Measurements from ENCODE around the gene FBXL2. TPM values are rescaled to one million over a fixed set of nuclear protein-coding genes. Genes with fewer than 3 reads are reported as not detected.

Gene FBXL2
- total RNA-seq, 1 experiment from 2014 or later, result 9.8 TPM

- BruUV-seq (replicated peaks), result no TSS peak
- ChIA-PET CTCF (interaction anchor here (0.5 to 13.4 kb wide), 65 partner anchors 9 to 434 kb away, joined by 3 to 334 read pairs (median 4); partner anchors contain the start of gene FBXL2), POLR2A (interaction anchor here (0.5 to 3.1 kb wide), 23 partner anchors 8 to 426 kb away, joined by 3 to 37 read pairs (median 4); partner anchors contain the start of genes PDCD6IP, SUSD5 and UBP1)
- H3K9me3 Mint-ChIP-seq (ENCODE audit: unreplicated experiment), result no peaks in the 10 kb centered on the region
- H3K4me1 Mint-ChIP-seq (ENCODE audit: insufficient read depth, unreplicated experiment), result peaks cover 10% of the 10 kb centered on the region
- peaks cover 32% of the 10 kb centered on the region for H3K36me3 Mint-ChIP-seq (ENCODE audit: insufficient read depth, unreplicated experiment)
- TF ChIP-seq CTCF (IDR thresholded peaks at IDR 0.05; ENCODE audit: unreplicated experiment), result peak; percentile 87
- no peaks in the 10 kb centered on the region for H3K27me3 Mint-ChIP-seq (ENCODE audit: insufficient read depth, unreplicated experiment)
- intact Hi-C loops (cut with micrococcal nuclease), result loop anchor here (1.0 to 5.0 kb wide), 4 partner anchors 94 to 425 kb away; no protein-coding TSS in a partner anchor
- no peak overlapping the region for H3K27ac Mint-ChIP-seq (ENCODE audit: low read depth, unreplicated experiment)
- peak; percentile 85 for DNase-seq (ENCODE audit: unreplicated experiment)
- no peak overlapping the region for H3K4me3 Mint-ChIP-seq (ENCODE audit: unreplicated experiment)
These were observed 95.2 kb downstream of the FBXL2 start for GRCh38 chr3:33372218-33373081.

GRCh38 chr3:33373082-33373437 is 95.8 kb downstream of the FBXL2 start:
- intact Hi-C loops (cut with micrococcal nuclease), result loop anchor here (1.0 to 5.0 kb wide), 2 partner anchors 95 to 414 kb away; no protein-coding TSS in a partner anchor
- H3K27me3 Mint-ChIP-seq (ENCODE audit: insufficient read depth, unreplicated experiment), result no peaks in the 10 kb centered on the region
- H3K4me1 Mint-ChIP-seq (ENCODE audit: insufficient read depth, unreplicated experiment), result peaks cover 10% of the 10 kb centered on the region
- POLR2A ChIA-PET, result interaction anchor here (0.5 to 3.1 kb wide), 21 partner anchors 9 to 425 kb away, joined by 3 to 37 read pairs (median 4); partner anchors contain the start of genes PDCD6IP, SUSD5 and UBP1
- H3K36me3 Mint-ChIP-seq (ENCODE audit: insufficient read depth, unreplicated experiment), result peaks cover 31% of the 10 kb centered on the region
- no peak overlapping the region for H3K4me3 Mint-ChIP-seq (ENCODE audit: unreplicated experiment)
- CTCF ChIA-PET, result interaction anchor here (0.5 to 13.4 kb wide), 63 partner anchors 8 to 430 kb away, joined by 3 to 334 read pairs (median 5); partner anchors contain the start of gene FBXL2
- DNase-seq (ENCODE audit: unreplicated experiment), result no peak
- no peak overlapping the region for H3K27ac Mint-ChIP-seq (ENCODE audit: low read depth, unreplicated experiment)
- H3K9me3 Mint-ChIP-seq (ENCODE audit: unreplicated experiment), result no peaks in the 10 kb centered on the region
- BruUV-seq (replicated peaks), result no TSS peak
- TF ChIP-seq CTCF (IDR thresholded peaks at IDR 0.05; ENCODE audit: unreplicated experiment), result no peak

GRCh38 chr3:33377489-33377888 is 100.2 kb downstream of the FBXL2 start:
- POLR2A ChIA-PET, result interaction anchor here (0.8 kb wide), 1 partner anchor 8 kb away, joined by 3 read pairs; no protein-coding TSS in a partner anchor
- no peak overlapping the region for H3K27ac Mint-ChIP-seq (ENCODE audit: low read depth, unreplicated experiment)
- no peak for TF ChIP-seq CTCF (IDR thresholded peaks at IDR 0.05; ENCODE audit: unreplicated experiment)
- no TSS peak for BruUV-seq (replicated peaks)
- H3K4me1 Mint-ChIP-seq (ENCODE audit: insufficient read depth, unreplicated experiment), result peaks cover 7% of the 10 kb centered on the region
- H3K4me3 Mint-ChIP-seq (ENCODE audit: unreplicated experiment), result no peak overlapping the region
- CTCF ChIA-PET, result interaction anchor here (13.4 kb wide), 1 partner anchor 245 kb away, joined by 334 read pairs; no protein-coding TSS in a partner anchor
- intact Hi-C loops (cut with micrococcal nuclease), result no loop called here
- no peaks in the 10 kb centered on the region for H3K9me3 Mint-ChIP-seq (ENCODE audit: unreplicated experiment)
- no peak for DNase-seq (ENCODE audit: unreplicated experiment)
- no peaks in the 10 kb centered on the region for H3K27me3 Mint-ChIP-seq (ENCODE audit: insufficient read depth, unreplicated experiment)
- peaks cover 61% of the 10 kb centered on the region for H3K36me3 Mint-ChIP-seq (ENCODE audit: insufficient read depth, unreplicated experiment)

- Mint-ChIP-seq H3K36me3 (ENCODE audit: insufficient read depth, unreplicated experiment) (peaks cover 58% of the 10 kb centered on the region), H3K27me3 (ENCODE audit: insufficient read depth, unreplicated experiment) (no peaks in the 10 kb centered on the region)
- no TSS peak for BruUV-seq (replicated peaks)
These were observed 100.7 kb downstream of the FBXL2 start for GRCh38 chr3:33377931-33378330.

More at GRCh38 chr3:33377931-33378330, 100.7 kb downstream of the FBXL2 start:
- POLR2A ChIA-PET, result interaction anchor here (0.7 to 0.8 kb wide), 2 partner anchors 8 to 100 kb away, joined by 3 read pairs; no protein-coding TSS in a partner anchor
- intact Hi-C loops (cut with micrococcal nuclease), result no loop called here
- CTCF ChIA-PET, result interaction anchor here (0.9 to 13.4 kb wide), 2 partner anchors 237 to 245 kb away, joined by 4 to 334 read pairs; no protein-coding TSS in a partner anchor
- Mint-ChIP-seq H3K27ac (ENCODE audit: low read depth, unreplicated experiment) (no peak overlapping the region), H3K9me3 (ENCODE audit: unreplicated experiment) (no peaks in the 10 kb centered on the region), H3K4me3 (ENCODE audit: unreplicated experiment) (no peak overlapping the region), H3K4me1 (ENCODE audit: insufficient read depth, unreplicated experiment) (peaks cover 3% of the 10 kb centered on the region)
- TF ChIP-seq CTCF (IDR thresholded peaks at IDR 0.05; ENCODE audit: unreplicated experiment), result no peak
- peak; percentile 35 for DNase-seq (ENCODE audit: unreplicated experiment)
